HPDE6-E6E7 (cell line): Measurements from ENCODE around the gene C1QTNF9.
"Not testable (repeated sequence)": the region's sequence is repeated elsewhere in the genome, so short reads cannot be mapped to it uniquely, and the experiment has no call there.

ENCODE experiments used
- DNase-seq: peaks from one replicate; pipeline ENCODE4 v3.0.0; 2011; ENCODE audit warnings: missing footprints; ENCODE audit errors: extremely low spot score

The C1QTNF9 gene

GRCh38 chr13:24282256-24282655, 27.1 kb upstream of the C1QTNF9 start:
- no peak for DNase-seq

- no peak for DNase-seq
Observed at GRCh38 chr13:24284889-24285565, 24.4 kb upstream of the C1QTNF9 start.

DNA sequence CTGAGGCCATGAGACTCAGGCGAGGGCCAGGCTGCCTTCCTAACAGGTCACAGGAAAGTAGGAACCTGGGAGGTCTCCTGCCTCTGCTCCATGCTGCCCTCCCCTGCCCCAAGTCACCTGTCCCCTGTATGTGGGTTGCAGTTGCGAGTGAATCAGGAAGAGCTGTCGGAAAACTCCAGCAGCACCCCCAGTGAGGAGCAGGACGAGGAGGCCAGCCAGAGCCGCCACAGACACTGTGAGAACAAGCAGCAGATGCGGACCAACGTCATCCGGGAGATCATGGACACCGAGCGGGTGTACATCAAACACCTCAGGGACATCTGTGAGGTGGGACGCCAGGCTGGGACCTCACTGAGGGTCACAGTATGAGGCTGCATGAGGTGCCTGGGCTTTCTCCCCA, 22.8 kb upstream of the C1QTNF9 start:
- no peak for DNase-seq

GRCh38 chr13:24287748-24288287, 21.6 kb upstream of the C1QTNF9 start:
- DNase-seq = no peak

- no peak for DNase-seq
Observed at GRCh38 chr13:24288870-24289269, 20.5 kb upstream of the C1QTNF9 start.

DNA sequence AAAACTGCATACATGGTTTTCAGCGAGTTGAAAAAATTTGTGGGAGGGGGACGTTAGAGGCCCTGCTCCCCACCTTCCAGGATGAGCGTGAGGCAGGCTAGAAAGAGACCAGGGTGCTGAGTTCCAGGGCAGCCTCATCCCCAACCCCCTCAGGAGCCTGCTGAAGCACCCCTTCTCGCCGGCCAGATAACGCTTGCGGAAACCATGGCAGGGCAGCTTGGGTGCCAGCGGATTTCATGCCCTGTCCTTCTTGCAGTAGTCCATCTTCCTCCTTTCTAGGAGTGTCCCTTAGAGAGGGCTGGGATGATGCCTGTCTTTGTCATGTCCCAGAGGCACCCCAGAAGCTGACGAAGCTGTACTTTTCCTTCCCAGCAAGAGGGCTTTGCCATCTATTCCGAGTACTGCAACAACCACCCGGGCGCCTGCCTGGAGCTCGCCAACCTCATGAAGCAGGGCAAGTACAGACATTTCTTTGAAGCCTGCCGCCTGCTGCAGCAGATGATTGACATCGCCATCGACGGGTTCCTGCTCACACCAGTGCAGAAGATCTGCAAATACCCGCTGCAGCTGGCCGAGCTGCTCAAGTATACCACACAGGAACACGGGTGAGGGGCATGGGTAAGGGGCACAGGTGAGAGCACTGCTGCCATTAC, 19.0 kb upstream of the C1QTNF9 start:
- DNase-seq = no peak

DNA sequence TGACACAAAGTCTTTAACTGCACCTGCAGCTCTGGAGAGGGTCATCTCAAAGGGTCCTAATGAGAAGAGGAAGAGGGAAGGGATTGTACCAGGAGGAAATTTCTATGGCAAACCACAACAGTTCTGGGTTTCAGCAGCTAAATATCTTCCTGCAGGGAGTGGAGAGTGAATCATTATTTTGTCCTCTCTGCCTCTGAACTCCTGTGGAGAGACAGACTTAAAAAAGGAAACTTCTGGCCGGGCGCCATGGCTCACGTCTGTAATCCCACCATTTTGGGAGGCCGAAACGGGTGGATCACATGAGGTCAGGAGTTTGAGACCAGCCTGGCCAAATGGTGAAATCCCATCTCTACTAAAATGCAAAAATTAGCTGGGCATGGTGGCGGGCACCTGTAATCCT, 16.9 kb upstream of the C1QTNF9 start:
- DNase-seq = no peak

DNA sequence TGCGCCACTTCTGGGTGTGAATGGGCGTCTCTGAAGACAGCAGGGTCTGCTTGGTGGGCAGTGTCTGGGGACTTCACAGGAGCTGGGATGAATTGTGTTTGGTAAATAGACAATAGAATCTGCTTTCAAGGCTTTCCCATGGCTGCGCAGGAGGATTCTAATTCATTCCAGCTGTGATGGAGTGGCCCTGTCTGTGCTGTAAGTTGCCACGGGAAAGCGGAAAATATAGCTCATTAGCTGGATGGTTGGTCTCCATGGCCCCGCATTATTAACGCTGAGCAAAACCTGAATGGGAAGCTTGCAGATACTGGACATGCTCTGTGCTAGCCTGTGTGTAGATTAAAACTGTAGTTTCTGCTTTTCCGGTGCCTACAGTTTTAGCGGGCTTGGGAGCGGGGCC, 15.6 kb upstream of the C1QTNF9 start:
- no peak for DNase-seq

GRCh38 chr13:24299488-24300114, 9.8 kb upstream of the C1QTNF9 start:
- DNase-seq = no peak

DNA sequence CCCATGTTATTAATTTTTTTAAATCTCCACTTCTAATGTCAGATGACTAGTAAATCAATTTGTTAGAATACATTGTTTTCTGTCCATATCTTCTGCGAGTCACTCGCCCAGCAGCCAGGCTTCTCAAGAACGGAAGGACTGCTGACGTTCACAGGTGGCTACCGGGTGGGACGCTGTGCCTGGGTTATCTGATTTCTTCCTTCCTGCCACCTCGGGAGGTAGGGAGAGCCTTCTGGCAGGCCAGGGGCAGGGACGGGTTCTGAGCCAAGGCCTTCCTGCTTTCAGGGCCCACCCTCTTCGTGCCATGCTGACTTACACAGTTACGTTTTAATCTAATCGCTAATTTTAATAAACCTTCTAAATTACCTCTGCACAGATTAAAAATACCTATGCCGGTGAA, 7.9 kb upstream of the C1QTNF9 start:
- no peak for DNase-seq

- DNase-seq = no peak
Observed at GRCh38 chr13:24301911-24302310, 7.5 kb upstream of the C1QTNF9 start.

- no peak for DNase-seq
Observed at GRCh38 chr13:24304620-24305019, 4.8 kb upstream of the C1QTNF9 start.

GRCh38 chr13:24306632-24307031, 2.7 kb upstream of the C1QTNF9 start:
- DNase-seq = no peak

DNA sequence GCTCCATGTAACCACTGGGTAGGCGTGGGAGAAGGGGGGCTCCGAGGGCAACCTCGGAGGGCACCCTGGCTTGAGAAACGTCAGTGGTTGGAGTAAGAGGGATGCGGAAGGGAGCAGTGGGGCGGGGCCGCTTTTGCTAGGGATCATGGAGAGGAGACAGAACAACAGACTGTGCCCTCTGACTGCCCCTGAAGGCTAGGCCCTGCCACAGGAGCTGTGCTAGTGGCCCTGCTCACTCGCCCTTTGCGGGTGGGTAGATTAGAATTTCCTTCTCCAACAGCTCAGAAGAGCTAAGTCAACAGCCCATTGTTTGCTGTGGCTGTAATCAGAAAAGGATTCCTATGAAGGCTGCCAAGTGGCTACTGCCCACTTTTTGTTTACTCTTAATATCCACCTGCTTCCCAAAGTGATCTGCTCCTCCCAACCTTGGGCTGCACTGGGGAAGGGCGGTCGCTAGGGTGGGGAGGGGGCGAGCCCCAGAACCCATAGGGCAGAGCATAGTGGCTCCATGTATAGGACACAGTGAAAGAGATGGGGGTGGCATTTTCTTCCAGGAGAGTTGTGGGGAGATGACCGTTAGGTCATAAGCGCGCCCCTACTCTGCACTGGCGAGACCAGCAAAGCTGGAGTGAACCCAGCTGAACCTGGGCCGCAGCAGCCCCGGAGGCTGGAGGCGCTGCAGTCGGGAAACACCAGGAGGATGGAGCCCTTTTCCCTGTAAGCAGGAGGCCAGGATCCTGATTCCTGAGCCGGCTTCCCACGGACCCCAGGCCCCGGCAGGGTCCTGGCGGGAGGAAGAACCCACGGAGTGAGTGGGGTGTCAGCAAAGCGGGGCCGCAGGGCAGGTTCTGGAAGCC, 1.9 kb upstream of the C1QTNF9 start:
- no peak for DNase-seq

- DNase-seq = no peak
Observed at GRCh38 chr13:24308068-24308445, 1.3 kb upstream of the C1QTNF9 start.

GRCh38 chr13:24308488-24309020, 826 bp upstream of the C1QTNF9 start:
- no peak for DNase-seq

- DNase-seq = no peak
Observed at GRCh38 chr13:24313439-24313838, 4.1 kb downstream of the C1QTNF9 start.

- not testable (repeated sequence) for DNase-seq
Observed at GRCh38 chr13:24317835-24318234, 8.5 kb downstream of the C1QTNF9 start.

GRCh38 chr13:24318878-24319277, 9.5 kb downstream of the C1QTNF9 start:
- not testable (repeated sequence) for DNase-seq

DNA sequence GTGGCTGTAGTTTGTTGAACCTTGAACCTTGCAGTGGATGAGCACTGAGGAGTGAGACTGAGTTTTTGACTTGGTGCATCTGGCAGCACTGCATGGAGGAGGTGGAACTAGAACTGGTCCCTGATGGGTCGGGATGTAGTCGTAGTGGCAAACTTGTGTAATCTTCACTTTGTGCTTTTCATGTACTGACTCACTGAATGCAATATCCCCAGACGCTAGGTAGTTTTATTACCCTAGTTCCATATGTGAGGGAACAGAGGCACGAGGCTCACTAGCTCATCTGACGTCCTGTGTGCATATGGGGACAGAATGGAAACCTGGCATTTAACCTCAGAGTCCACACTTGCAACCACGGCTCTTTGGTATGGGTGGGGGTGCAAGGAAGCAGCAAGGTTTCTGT, 10.3 kb downstream of the C1QTNF9 start:
- DNase-seq = not testable (repeated sequence)

- DNase-seq = not testable (repeated sequence)
Observed at GRCh38 chr13:24321416-24321815, 12.0 kb downstream of the C1QTNF9 start.

DNA sequence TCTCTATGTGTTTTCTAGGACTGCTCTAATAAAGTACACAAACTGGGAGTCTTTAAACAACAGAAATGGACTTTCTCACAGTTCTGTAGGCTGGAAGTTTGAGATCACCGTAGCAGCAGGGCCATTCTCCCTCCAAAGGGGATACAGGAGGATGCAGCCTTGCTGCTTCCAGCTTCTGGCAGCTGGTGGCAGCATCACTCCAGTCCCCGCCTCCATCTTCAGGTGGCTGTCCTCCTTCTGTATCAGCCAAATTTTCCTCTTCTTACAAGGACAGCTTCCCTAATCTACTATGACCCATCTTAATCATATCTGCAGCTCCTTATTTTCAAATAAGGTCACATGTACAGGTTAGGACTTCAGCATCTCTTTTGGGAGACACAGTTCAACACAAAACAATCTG, 13.1 kb downstream of the C1QTNF9 start:
- not testable (repeated sequence) for DNase-seq
